Measurements from ENCODE around the gene MRPL36.

The MRPL36 gene

GRCh38 chr5:1779782-1780613 lies 19.6 kb downstream of the MRPL36 start:
- DNase-seq = no peak

GRCh38 chr5:1779021-1779680 lies 20.5 kb downstream of the MRPL36 start:
- no peak for DNase-seq

- no peak for DNase-seq
Observed at GRCh38 chr5:1778138-1779020, 21.3 kb downstream of the MRPL36 start.

DNA sequence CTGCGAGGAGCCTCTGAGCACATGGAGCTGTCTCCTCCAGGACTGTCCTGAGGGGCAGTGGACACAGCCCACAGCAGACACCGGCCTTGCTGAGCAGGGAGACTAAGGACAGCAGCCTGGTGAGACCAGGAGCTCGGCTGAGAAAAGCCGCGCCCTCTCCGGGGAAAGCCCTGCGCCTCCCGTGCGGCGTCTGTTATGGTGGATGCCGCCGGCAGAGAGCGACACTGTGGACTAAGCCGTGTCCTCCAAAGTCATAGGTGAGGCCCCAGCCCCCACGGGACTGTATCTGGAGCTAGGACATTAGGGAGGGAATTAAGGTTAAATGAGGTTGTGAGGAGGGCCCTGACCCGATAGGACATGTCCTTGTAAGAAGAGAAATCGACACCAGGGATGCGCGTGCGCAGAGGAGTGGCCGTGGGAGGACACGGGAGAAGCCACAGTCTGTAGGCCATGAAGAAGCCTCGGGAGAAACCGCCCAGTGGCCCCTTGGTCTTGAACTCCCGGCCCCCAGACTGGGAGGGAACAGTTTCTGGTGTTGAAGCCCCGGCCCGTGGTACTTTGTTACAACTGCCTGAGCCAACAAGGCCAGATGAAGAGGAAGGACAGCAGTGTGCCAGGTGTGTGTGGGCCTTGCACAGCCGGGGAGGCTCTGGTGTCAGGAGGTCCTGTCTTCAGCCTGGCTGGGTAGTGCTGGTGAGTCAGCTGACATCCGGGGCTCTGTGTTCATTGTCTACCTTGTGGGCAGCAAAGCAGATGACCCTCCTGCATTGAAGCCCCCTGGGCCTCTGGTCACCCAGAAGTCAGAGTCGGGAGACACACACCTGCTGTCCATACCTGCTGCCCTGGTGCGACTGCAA lies 22.1 kb downstream of the MRPL36 start:
- DNase-seq = no peak

GRCh38 chr5:1776831-1777230 lies 22.8 kb downstream of the MRPL36 start:
- DNase-seq = no peak

GRCh38 chr5:1772634-1773033 lies 27.0 kb downstream of the MRPL36 start:
- no peak for DNase-seq

DNA sequence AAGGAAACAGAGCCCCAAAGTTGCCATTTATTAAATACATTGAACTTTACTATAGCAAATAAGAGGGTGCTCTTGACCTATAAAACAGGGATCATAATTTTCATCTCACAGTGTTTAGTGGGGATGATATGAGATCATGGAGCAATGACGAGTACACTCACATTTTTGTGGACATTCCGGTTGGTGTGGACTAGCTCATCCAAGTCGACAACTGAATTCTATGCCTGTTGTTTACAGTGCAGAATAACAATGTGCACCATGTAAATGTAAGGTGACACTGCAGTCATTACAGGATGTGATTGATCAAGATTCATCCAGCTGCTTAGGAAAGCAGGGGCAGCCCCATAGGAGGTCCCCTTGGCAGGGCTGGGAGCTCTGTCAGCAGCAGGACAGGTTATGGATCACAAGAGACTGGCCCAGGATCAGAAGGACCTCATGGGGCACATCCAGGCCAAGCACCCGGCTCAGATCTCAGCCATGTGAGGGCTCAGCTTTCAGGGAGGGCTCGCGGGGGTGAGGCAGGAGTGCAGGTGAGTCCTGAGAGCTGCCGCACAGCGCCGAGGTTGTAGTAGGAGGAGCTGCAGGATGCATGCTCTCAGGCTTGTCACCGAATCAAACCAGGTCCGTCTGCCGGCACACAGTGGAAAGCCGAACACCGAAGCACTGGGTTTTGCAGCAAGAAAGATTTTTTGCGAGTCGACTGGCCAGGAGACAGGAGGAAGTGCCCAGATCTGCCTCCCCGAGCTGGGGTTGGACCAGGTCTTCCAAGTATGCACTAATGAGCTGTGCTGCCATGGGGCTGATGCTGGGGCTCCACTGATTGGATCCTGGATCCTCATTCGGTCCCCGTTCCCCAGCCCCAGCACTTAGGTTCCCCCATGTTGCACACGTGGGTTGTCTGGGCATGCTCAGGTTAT lies 28.2 kb downstream of the MRPL36 start:
- DNase-seq = no peak

DNA sequence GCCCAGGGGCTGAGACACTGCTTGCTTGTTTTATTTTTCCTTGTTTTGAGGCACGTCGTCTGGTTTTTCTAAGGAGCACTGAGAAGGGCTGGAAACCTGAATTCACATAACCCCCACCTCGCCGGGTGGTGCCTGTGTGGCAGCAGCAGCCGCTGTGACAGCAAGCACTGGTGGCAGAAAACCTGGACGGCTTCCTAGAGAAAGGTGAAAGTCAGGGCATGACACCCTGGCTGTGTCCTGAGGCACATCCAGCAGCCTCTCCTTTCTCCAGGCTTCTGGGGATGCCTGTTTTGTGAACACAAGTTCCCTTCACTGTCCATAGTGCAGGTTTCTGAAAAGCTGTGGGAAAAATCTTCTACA lies 29.2 kb downstream of the MRPL36 start:
- no peak for DNase-seq

DNA sequence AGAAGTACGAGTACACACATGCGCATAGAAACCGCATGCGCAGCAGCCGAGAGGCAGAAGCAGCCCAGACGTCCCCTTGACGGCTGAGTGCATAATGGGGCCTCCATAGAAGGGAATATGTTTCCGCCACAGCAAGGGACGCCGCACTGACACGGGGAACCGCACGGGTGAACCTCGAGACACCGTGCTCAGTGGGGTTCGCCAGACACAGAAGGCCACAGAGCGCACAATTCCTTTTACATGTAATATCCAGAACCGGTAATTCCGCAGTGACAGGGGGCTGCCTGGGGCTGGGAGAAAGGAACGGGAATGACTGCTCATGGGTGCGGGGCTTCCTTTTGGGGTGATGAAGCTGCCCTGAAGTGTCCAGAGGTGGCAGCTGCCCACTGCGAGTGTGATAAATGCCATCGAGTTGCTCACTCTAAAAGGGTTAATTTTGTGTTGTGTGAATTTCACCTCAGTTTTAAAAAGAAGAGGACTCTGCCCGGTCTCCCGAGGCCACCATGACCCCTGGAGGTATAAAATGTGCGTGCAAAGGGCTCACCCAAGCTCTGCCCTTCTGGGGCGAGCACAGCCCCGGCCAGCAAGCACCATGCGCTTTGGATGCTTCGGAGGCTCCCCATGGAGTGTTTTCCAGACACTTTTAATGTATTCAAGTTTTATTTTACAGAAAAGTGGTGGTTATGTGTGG lies 29.7 kb downstream of the MRPL36 start:
- no peak for DNase-seq

- no peak for DNase-seq
Observed at GRCh38 chr5:1769017-1769640, 30.5 kb downstream of the MRPL36 start.

- DNase-seq = no peak
Observed at GRCh38 chr5:1768283-1769000, 31.2 kb downstream of the MRPL36 start.

DNA sequence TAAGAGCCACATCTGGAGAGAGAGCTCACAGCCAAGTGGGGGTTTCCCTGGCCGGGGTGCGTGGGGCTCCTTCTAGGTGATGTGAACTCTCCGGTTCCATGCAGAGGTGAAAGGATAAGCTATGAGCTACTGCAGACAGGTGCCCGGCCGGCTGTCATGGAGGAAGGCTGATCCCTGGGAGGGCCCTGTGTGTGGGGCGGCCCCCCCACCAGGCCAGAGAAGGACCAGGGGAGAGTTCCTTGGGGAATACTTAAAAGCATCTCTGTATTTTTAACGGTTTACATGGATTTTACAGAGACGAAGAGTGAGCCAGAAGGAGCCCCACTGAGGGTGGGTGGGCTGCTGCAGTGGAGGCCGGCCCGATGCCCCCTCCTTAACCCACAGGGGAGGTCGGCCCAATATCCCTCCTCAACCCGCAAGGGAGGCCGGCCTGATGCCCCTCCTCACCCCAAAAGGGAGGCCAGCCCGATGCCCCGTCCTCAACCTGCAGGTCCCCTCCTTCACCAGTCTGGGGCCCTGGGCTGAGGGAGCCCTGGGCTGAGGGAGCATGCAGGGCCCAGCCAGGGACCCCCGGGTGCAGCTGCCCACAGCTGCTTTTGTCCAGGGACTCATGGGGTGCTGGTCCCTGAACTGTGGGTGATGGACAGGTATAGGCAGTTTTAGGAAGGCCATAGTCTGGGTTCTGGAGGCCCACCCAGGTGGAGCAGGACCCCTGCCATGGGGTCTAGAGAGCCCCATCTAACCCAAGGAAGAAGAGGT lies 31.9 kb downstream of the MRPL36 start:
- no peak for DNase-seq

GRCh38 chr5:1765880-1766235 lies 33.8 kb downstream of the MRPL36 start:
- DNase-seq = no peak

DNA sequence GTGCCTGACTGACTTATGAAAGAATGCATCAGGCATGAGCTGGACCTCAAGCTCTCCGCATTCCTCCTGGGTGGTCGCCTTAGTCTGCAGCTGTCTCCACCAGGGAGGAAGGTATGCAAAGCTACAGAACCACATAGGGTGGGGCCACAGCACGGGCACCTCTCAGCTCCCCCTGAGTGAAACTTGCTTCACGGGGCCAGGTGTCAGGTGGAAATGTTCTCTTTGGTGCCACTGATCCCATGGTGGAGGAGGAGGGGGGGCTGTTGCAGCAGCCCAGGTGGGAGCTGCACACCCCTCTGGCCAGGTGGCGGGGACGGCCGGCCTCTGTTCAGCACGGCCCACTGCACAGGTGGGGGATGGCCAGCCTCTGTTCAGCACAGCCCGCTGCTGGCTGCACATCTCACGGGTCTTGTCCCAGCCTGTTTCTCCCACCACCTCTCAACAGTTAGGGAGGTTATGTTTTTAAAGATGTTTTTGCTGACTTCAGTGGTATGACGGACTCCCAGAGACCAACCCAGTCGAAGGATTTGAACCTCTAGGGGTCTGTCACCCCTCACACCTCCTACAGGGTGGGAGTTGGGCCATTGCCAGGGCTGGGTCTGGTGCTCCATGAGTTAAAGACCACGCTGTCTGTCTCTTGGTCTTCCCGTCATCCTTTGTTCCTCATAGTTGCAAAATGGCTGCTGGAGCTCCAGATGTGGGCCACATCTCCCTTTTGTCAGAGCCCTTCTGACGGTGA lies 34.3 kb downstream of the MRPL36 start:
- no peak for DNase-seq

- no peak for DNase-seq
Observed at GRCh38 chr5:1764606-1764960, 35.1 kb downstream of the MRPL36 start.

- DNase-seq = no peak
Observed at GRCh38 chr5:1763960-1764605, 35.6 kb downstream of the MRPL36 start.

DNA sequence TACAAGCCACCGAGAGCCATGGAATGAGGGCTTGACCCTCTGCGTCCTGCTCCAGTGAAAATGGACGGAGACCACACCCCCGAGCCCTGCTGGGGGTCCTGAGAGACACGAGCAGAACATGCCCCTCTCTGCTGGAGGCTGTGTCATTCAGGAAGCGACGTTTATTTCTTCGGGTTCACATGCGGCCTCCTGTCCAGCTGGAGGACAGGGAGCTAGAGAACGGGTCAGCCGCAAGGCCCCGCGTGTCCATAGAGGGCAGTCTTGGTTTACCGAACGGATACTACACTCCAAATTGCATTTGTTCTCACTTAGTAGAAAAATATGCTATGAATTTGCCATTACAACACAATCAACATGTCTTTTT lies 36.1 kb downstream of the MRPL36 start:
- DNase-seq = no peak

Data from NCI-H1694 (cell line).